K562 (cell line): ENCODE results near the gene PJA1. TPM values are rescaled to one million over a fixed set of nuclear protein-coding genes. Genes with fewer than 3 reads are reported as not detected.

Source experiments
- FUS ChIP-seq: fragments of 200-400 bp; formaldehyde crosslinking; optimal IDR thresholded peaks from 2 replicates; pipeline ENCODE3; 2017; ENCODE audit warnings: low read depth, low read length
- HBP1 ChIP-seq: fragments of 450-650 bp; formaldehyde crosslinking; IDR thresholded peaks from 2 replicates; pipeline ENCODE4 v1.4.0; 2022; ENCODE audit warnings: missing genetic modification characterization
- MED1 ChIP-seq: sonication (generic); formaldehyde crosslinking; IDR thresholded peaks from 2 replicates; pipeline ENCODE4 v1.8.1; 2023; ENCODE audit warnings: missing genetic modification reagents, borderline replicate concordance
- ZNF165 ChIP-seq: fragments of 250-450 bp; sonication (Bioruptor Pico); IDR thresholded peaks from 2 replicates; pipeline ENCODE4 v1.4.0; 2020; ENCODE audit warnings: borderline replicate concordance
- polyA plus RNA-seq, 8 experiments: library from polyadenylated mRNA; depleted of rRNA in 4 of 8; stranded (reverse) in 5 of 8; unstranded in 3 of 8; fragments of >200 nt; fragmentation: Nextera tagmentation in 2 of 8; fragmentation: Illumina TruSeq in 1 of 8; extraction: Ambion mirVana in 2 of 8; extraction: Trizol in 1 of 8; gene quantifications; 2 replicates each; pipeline versions ENCODE4 v1.2.1 to v1.2.3, GENCODE V29; 2011 to 2014; ENCODE audit warnings: inconsistent platforms in 1 of 8, missing spikeins in 1 of 8
- total RNA-seq, 7 experiments: library from RNA; depleted of rRNA in 6 of 7; stranded (reverse); fragments of >200 nt in 6 of 7; fragmentation: Illumina TruSeq in 2 of 7; extraction: Trizol in 2 of 7; gene quantifications; 2 replicates each; pipeline versions ENCODE4 v1.2.1 to v1.2.3, GENCODE V29; 2011 to 2021; ENCODE audit warnings: low replicate concordance in 1 of 7
- TF ChIP-seq, protein P1 (sequence below): fragments of 450-650 bp; IDR thresholded peaks from 2 replicates; pipeline ENCODE4 v1.6.1; 2018; ENCODE audit not compliant: partially characterized antibody

The PJA1 gene
- total and polyA plus RNA-seq, 9 of the 15 experiments (the other 6 are each of a cell fraction or from before 2014, with no cell fraction given) = 1.6 to 6.0 (median 4.0) TPM

DNA sequence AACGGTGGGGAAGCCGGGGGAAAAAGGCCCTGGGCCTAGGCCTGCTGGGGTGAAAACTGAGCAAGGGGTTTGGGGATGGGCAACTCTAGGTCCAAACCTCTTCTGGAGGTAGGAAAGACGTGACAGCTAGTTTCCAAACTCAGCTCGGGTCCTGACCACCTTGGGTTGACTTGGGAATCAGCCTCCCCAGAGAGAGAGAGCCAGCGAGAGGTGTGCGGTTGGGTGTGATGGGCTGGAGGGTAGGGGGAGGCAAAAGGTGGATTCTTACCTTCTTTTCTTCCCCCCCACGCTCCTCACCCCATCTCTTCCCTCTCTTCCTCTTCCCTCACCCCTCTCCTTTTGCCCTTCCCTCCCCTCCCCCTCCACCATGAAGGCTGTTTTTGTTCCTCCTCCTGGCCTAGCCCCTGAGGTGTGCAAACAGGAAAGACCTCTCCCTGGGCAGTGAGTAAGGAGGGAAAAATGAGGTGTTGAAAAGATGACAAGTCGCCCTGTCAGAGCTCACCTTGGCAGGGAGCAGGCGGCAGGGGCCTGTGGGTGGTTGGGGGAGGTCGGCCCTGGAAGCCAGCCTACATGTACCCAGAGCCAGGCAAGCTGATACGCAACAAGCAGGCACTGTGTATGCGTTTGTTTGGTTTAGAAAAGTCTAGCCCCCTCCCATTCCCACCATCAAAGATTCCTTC is 14.8 kb downstream of the PJA1 start (continued):
- no peak for TF ChIP-seq HBP1 (CRISPR knock-in tag)
- TF ChIP-seq MED1 (CRISPR knock-in tag) = no peak
- TF ChIP-seq FUS = no peak
- TF ChIP-seq, protein P1, sequence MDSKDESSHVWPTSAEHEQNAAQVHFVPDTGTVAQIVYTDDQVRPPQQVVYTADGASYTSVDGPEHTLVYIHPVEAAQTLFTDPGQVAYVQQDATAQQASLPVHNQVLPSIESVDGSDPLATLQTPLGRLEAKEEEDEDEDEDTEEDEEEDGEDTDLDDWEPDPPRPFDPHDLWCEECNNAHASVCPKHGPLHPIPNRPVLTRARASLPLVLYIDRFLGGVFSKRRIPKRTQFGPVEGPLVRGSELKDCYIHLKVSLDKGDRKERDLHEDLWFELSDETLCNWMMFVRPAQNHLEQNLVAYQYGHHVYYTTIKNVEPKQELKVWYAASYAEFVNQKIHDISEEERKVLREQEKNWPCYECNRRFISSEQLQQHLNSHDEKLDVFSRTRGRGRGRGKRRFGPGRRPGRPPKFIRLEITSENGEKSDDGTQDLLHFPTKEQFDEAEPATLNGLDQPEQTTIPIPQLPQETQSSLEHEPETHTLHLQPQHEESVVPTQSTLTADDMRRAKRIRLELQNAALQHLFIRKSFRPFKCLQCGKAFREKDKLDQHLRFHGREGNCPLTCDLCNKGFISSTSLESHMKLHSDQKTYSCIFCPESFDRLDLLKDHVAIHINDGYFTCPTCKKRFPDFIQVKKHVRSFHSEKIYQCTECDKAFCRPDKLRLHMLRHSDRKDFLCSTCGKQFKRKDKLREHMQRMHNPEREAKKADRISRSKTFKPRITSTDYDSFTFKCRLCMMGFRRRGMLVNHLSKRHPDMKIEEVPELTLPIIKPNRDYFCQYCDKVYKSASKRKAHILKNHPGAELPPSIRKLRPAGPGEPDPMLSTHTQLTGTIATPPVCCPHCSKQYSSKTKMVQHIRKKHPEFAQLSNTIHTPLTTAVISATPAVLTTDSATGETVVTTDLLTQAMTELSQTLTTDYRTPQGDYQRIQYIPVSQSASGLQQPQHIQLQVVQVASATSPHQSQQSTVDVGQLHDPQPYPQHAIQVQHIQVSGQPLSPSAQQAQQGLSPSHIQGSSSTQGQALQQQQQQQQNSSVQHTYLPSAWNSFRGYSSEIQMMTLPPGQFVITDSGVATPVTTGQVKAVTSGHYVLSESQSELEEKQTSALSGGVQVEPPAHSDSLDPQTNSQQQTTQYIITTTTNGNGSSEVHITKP = no peak
- no peak for TF ChIP-seq ZNF165 (CRISPR knock-in tag)
